Adrenal gland (tissue), 5 donors: ENCODE measurements around the gene FBL.

ENCODE experiments used
- CTCF ChIP-seq, 6 experiments: fragments of 450-650 bp in 4 of 6; fragments of 200-600 bp in 2 of 6; sonication (generic) in 1 of 6; IDR thresholded peaks; 1 replicate in 5 of 6; 2 replicates in 1 of 6; pipeline versions ENCODE4 v1.5.1 to v1.8.0; 2016 to 2021; ENCODE audit warnings: antibody characterized with exemption in 6 of 6, mild to moderate bottlenecking in 2 of 6, moderate library complexity in 1 of 6
- POLR2A ChIP-seq, 2 donors: fragments of 450-650 bp; IDR thresholded peaks; one replicate each; pipeline ENCODE4 v1.6.1; 2017; ENCODE audit warnings: antibody characterized with exemption in 2 of 2, mild to moderate bottlenecking in 2 of 2, moderate library complexity in 1 of 2
- donor health status: DM: no; HTN: no; CAD: no.

GRCh38 chr19:39870171-39870971, 24.2 kb upstream of the FBL start:
- no peak for TF ChIP-seq POLR2A (IDR thresholded peaks at IDR 0.05)
- TF ChIP-seq CTCF (IDR thresholded peaks at IDR 0.05), result no peak
